HG03354 (cell line): ENCODE data around the gene SPATA32.

Source experiments
- ATAC-seq: cut with Tn5 transposase; IDR thresholded peaks from one replicate; pipeline ENCODE4 v1.9.1; 2021; ENCODE audit warnings: mild to moderate bottlenecking; ENCODE audit not compliant: unreplicated experiment, poor library complexity, severe bottlenecking

The SPATA32 gene

DNA sequence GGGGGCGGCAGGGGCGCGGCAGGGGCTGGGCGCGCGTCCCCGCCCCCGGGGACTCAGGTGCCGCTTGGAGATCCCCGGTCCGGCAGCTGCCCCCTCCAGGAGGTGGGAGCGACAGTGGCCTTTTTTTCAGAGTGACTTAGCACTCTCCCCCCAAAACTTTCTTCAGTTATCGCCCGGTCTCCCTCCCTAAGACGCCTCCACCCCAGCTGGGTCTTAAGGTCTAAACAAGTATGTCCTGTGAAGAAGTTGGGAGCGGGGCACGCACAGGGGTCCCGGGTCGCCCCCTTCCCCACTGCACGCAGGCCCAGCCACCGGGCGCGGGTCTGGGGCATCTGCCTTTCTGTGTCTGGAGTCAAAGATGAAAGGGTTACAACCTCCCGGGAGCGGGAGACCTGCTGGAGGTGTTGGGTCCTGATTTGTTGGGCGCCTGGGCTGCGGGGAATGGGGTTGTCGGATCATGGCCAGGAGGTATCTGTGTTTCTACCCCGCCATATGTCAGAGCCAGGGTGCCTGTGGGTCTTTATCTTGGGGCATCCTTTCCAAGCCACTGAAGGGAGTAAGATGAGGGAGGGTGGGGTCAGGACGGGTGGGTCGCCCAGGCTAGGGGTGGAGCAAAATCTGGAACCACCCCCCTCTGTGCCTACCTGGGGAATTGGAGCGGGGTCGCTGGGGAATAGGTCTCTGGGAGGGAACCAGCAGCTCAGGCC lies 39.5 kb downstream of the SPATA32 start:
- no peak for ATAC-seq

DNA sequence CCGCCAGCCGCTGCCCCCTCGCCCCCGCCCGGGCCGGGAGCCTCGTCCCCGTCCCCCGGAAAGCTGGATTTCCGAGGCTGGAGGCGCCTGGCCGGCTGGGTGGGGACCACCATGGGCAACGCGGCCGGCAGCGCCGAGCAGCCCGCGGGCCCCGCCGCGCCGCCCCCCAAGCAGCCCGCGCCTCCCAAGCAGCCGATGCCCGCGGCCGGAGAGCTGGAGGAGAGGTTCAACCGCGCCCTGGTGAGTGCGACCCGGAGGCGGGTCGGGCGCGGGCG lies 39.9 kb downstream of the SPATA32 start:
- no peak for ATAC-seq

DNA sequence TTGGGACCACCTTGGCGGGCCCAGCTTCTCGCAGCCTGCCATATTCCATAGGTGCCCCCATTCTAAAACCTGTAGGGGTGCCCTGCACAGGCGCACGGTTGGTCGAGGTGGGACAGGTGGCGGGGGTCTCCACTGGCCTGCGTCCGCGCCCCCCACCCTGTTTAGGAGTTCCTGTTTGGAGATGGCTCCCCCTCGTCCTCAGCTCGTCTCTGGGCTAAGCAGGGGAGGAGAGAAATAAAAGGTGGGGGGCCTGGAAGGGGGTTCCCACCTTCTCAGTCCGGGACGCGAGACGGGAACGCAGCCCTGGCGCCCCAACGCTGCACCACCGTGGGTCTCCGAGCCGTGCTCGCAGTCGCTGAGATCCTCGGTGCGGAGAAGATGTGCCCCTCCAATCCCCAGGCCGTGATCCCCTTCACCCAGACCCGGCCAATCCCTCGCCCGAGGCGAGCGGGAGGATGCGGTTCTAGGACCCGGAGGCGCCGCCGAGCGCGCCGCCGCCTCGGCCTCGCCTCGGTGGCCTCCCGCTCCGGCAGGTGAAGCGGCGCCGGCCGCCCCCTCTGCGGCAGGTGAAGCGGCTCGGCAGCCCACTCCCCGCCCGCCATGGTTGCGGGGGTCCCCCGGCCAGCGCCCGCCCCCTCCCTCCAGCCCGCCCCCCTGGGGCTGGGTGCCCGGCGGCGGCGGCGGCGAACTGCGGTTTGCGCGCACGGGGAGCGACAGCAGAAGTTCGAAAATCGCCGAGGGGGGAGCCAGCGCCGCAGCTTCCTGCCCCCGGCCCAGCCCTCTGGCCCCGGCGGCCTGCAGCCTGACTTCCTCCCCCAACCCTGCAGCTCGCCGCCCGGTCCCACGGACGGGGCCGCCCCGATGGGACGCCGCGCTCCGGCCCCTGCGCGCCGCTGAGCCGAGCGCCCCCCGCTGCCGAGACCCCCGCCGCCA lies 40.5 kb downstream of the SPATA32 start, which contains the start of gene FMNL1:
FMNL1 (plus strand) TSS at position 805 of the 933 bp plus-strand sequence. CDS start 240 bp downstream, outside the sequence.
- ATAC-seq = no peak

DNA sequence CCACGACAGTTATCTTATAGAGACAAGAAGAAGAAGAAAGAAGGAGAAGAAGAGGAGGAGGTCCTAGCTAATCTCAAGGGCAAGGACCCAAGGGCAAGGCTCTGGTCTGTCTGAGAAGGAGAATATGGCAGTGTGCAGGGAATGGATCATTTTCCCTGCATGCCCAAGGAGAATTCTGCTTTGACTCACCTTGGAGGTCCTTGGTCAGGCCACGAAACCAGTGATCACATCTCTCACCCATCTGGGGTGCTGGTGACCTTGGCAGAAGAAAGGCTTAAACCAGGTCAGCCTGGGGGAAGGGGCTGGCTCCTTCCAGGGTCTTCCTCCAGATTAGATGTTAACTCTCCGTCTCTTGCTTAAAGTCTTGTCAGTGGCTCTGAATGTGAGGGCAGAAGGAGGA lies 41.8 kb downstream of the SPATA32 start:
- no peak for ATAC-seq

DNA sequence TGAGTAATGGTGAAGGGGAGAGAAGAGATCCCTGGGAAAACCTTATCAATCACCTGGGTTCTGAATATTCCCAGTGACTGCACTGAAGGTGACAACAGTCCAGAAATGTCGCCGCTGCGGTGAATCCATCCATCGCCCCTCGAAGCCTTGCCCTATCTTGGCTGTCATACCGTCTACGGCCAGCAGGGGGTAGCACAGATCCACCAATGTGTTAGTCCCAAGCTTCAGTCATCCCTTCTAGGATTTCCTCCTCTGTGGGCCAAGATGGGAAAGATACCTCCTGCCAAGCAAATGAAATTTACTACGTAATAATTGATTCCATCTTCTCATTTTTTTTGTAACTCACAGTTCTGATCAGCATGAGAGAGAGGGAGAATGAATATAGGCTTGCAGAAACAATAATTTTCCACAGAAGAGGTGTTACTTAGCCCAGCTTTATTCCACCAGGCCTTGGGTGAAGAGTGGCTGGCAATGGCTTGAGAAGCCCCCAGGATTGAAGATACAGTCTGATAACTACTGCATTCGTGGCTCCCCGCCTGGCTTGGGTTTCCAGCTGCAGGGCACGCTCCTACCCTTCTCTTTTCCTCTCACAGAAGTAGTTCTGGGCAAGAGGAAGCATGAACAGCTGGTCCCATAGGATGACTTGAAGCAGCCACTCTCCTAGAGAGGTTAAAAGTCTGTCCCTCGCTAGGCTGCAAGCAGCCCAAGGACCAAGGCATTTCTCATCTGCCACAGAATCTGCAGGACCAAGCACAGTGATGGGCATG lies 42.8 kb downstream of the SPATA32 start:
- no peak for ATAC-seq
